ENCODE data around the gene TMC4. TPM values are rescaled to one million over a fixed set of nuclear protein-coding genes. Genes with fewer than 3 reads are reported as not detected.

TMC4 gene
- polyA plus RNA-seq, 1 of the 3 experiments (the other 2 are of a cell fraction): 2.8 TPM

GRCh38 chr19:54127688-54128440 is 45.1 kb downstream of the TMC4 start:
- Histone ChIP-seq H3K4me3 (ENCODE audit: low read depth in 2 of 2, low read length in 1 of 2) (no peak overlapping the region), H3K9ac (no peak overlapping the region), H3K79me2 (ENCODE audit: insufficient read depth) (no peaks in the 10 kb centered on the region), H3K27me3 (ENCODE audit: insufficient read depth) (no peaks in the 10 kb centered on the region), H4K20me1 (ENCODE audit: insufficient read depth) (no peaks in the 10 kb centered on the region), H3K4me2 (no peak overlapping the region), H3K9me2 (no peaks in the 10 kb centered on the region), H3F3A (replicated peaks; ENCODE audit: insufficient read depth) (no peaks in the 10 kb centered on the region), H3K36me3 (replicated peaks in 1 of 2; ENCODE audit: control insufficient read depth in 1 of 2, insufficient read depth in 2 of 2, low read length in 1 of 2) (peaks cover 0 to 67% of the 10 kb centered on the region in 2 experiments), H3K4me1 (ENCODE audit: control insufficient read depth in 1 of 2, insufficient read depth in 2 of 2, low read depth in 1 of 2, low read length in 1 of 2) (no peaks in the 10 kb centered on the region), H2AFZ (ENCODE audit: low read depth) (no peak overlapping the region), H3K27ac (ENCODE audit: low read depth in 2 of 2, low read length in 1 of 2) (no peak overlapping the region), H3K9me3 (no peaks in the 10 kb centered on the region)
- WGBS (ENCODE audit: low lambda C conversion rate): 96% methylated on average over 39 of the region's 44 CpGs
- ChIA-PET CTCF (no interaction called here), POLR2A (no interaction called here)
- TF ChIP-seq RXRA (IDR thresholded peaks at IDR 0.05; ENCODE audit: borderline replicate concordance, low read depth) (no peak), SMC3 (IDR thresholded peaks at IDR 0.05; ENCODE audit: low read depth, low read length) (no peak), FOXJ3 (CRISPR knock-in tag; IDR thresholded peaks at IDR 0.05) (no peak), RCOR1 (IDR thresholded peaks at IDR 0.05; ENCODE audit: low read length) (no peak), RAD21 (IDR thresholded peaks at IDR 0.05; ENCODE audit: low read length) (no peak), GATA2 (CRISPR knock-in tag; IDR thresholded peaks at IDR 0.05) (no peak), MEF2A (IDR thresholded peaks at IDR 0.05; ENCODE audit: borderline replicate concordance, low read depth) (no peak), PBX3 (IDR thresholded peaks at IDR 0.05) (no peak), GABPA (IDR thresholded peaks at IDR 0.05; ENCODE audit: low read depth) (no peak), REST (IDR thresholded peaks at IDR 0.05; ENCODE audit: low read depth, low read length) (no peak), CTCF (IDR thresholded peaks at IDR 0.05) (no peak), POLR2AphosphoS5 (IDR thresholded peaks at IDR 0.05; ENCODE audit: low read depth, low read length) (no peak), NFIC (IDR thresholded peaks at IDR 0.05; ENCODE audit: borderline replicate concordance) (no peak), FOSL2 (IDR thresholded peaks at IDR 0.05; ENCODE audit: borderline replicate concordance, low read depth) (no peak), CHD2 (IDR thresholded peaks at IDR 0.05; ENCODE audit: low read length, partially characterized antibody) (no peak)
- DNase-seq: no peak

All from SK-N-SH (cell line).